ENCODE data around the gene FILIP1L.

The FILIP1L gene

GRCh38 chr3:99921986-99922385 lies 192.3 kb downstream of the FILIP1L start:
- H3K27ac ChIP-seq: no peak overlapping the region
- in situ Hi-C loops (cut with HindIII; ENCODE audit: low pct_ligation_motif_present, low sequenced_read_pairs): no loop called here
- H3K36me3 ChIP-seq (replicated peaks): no peaks in the 10 kb centered on the region
- H3K27me3 ChIP-seq (replicated peaks): no peaks in the 10 kb centered on the region
- no peak overlapping the region for H3K4me3 ChIP-seq (ENCODE audit: low read depth, low read length)
- DNase-seq: no peak
- TF ChIP-seq CTCF (IDR thresholded peaks at IDR 0.05; ENCODE audit: low read depth, low read length, missing control alignments): no peak

- in situ Hi-C loops (cut with HindIII; ENCODE audit: low pct_ligation_motif_present, low sequenced_read_pairs): no loop called here
- Histone ChIP-seq H3K4me3 (ENCODE audit: low read depth, low read length) (no peak overlapping the region), H3K27me3 (replicated peaks) (no peaks in the 10 kb centered on the region), H3K27ac (no peak overlapping the region), H3K36me3 (replicated peaks) (no peaks in the 10 kb centered on the region)
- no peak for TF ChIP-seq CTCF (IDR thresholded peaks at IDR 0.05; ENCODE audit: low read depth, low read length, missing control alignments)
- no peak for DNase-seq
These were observed 193.0 kb downstream of the FILIP1L start for GRCh38 chr3:99921377-99921695.

- in situ Hi-C loops (cut with HindIII; ENCODE audit: low pct_ligation_motif_present, low sequenced_read_pairs): no loop called here
- Histone ChIP-seq H3K27ac (no peak overlapping the region), H3K4me3 (ENCODE audit: low read depth, low read length) (no peak overlapping the region), H3K27me3 (replicated peaks) (no peaks in the 10 kb centered on the region), H3K36me3 (replicated peaks) (no peaks in the 10 kb centered on the region)
- no peak for TF ChIP-seq CTCF (IDR thresholded peaks at IDR 0.05; ENCODE audit: low read depth, low read length, missing control alignments)
- no peak for DNase-seq
These were observed 193.6 kb downstream of the FILIP1L start for GRCh38 chr3:99920481-99921376.

GRCh38 chr3:99919694-99920093 lies 194.6 kb downstream of the FILIP1L start:
- no peak overlapping the region for H3K27ac ChIP-seq
- no peaks in the 10 kb centered on the region for H3K27me3 ChIP-seq (replicated peaks)
- H3K4me3 ChIP-seq (ENCODE audit: low read depth, low read length): no peak overlapping the region
- TF ChIP-seq CTCF (IDR thresholded peaks at IDR 0.05; ENCODE audit: low read depth, low read length, missing control alignments): no peak
- no peak for DNase-seq
- in situ Hi-C loops (cut with HindIII; ENCODE audit: low pct_ligation_motif_present, low sequenced_read_pairs): no loop called here
- H3K36me3 ChIP-seq (replicated peaks): no peaks in the 10 kb centered on the region

- no peak for DNase-seq
- Histone ChIP-seq H3K4me3 (ENCODE audit: low read depth, low read length) (no peak overlapping the region), H3K27me3 (replicated peaks) (no peaks in the 10 kb centered on the region), H3K36me3 (replicated peaks) (no peaks in the 10 kb centered on the region), H3K27ac (no peak overlapping the region)
- no peak for TF ChIP-seq CTCF (IDR thresholded peaks at IDR 0.05; ENCODE audit: low read depth, low read length, missing control alignments)
- in situ Hi-C loops (cut with HindIII; ENCODE audit: low pct_ligation_motif_present, low sequenced_read_pairs): no loop called here
These were observed 195.6 kb downstream of the FILIP1L start for GRCh38 chr3:99918715-99919114.
